H4 (cell line): ENCODE measurements around the gene NME8. TPM values are rescaled to one million over a fixed set of nuclear protein-coding genes. Genes with fewer than 3 reads are reported as not detected.
"Not testable (repeated sequence)": the region's sequence is repeated elsewhere in the genome, so short reads cannot be mapped to it uniquely, and the experiment has no call there.

ENCODE experiments used
- DNase-seq: peaks from one replicate; pipeline ENCODE4 v3.0.0-alpha.2; 2015; ENCODE audit warnings: low spot score
- total RNA-seq: library from RNA; depleted of rRNA; stranded (reverse); fragments of >200 nt; shearing (Covaris generic); gene quantifications from 2 replicates; pipeline ENCODE4 v1.2.3, GENCODE V29; 2014; rRNA removed

Gene NME8, protein sequence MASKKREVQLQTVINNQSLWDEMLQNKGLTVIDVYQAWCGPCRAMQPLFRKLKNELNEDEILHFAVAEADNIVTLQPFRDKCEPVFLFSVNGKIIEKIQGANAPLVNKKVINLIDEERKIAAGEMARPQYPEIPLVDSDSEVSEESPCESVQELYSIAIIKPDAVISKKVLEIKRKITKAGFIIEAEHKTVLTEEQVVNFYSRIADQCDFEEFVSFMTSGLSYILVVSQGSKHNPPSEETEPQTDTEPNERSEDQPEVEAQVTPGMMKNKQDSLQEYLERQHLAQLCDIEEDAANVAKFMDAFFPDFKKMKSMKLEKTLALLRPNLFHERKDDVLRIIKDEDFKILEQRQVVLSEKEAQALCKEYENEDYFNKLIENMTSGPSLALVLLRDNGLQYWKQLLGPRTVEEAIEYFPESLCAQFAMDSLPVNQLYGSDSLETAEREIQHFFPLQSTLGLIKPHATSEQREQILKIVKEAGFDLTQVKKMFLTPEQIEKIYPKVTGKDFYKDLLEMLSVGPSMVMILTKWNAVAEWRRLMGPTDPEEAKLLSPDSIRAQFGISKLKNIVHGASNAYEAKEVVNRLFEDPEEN
- total RNA-seq = not detected in 2 replicates

DNA sequence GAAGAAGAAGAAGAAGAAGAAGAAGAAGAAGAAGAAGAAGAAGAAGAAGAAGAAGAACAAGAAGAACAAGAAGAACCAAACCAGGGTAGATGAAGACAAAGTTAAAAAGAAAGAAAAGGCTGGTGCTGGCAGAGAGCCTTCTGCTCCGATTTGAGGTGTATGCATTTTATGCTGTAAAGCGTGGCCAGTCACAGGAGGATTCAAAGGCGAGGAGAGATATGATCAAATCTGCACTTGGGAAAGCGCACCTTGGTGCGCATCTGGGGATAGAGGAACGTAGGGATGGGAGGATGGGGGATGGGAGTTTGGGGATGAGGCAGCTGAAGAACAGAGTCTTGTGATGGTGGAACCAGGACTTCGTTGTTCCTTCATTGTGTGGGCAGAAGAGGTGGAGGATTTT, at the start of gene NME8:
TSS of gene NME8 (plus strand) at position 301 of the 400 bp plus-strand sequence. CDS start 1,670 bp downstream, outside the sequence.
- DNase-seq = no peak

DNA sequence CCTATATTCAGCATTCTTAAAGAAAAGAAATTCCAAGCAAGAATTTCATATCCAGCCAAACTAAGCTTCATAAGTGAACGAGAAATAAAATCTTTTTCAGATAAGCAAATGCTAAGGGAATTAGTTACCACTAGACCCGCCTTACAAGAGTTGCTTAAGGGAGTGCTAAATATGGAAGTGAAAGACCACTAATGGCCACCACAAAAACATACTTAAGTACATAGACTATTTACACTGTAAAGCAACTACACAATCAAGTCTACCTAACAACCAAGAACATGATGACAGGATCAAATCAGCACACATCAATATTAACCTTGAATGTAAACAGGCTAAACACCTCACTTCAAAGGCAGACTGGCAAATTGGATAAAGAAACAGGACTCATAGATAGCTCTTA, 42.2 kb upstream of the NME8 start:
- DNase-seq = no peak

DNA sequence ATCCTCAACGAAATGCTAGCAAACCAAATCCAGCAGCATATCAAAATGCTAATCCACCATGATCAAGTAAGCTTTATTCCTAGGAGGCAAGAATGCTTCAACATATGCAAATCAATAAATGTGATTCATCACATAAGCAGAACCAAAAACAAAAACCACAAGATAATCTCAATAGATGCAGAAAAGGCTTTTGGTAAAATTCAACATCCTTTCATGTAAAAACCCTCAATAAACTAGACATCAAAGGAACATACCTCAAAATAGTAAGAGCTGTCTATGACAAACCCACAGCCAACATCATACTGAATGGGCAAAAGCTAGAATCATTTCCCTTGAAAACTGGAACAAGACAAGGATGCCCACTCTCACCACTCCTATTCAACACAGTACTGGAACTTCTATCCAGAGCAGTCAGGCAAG, 36.2 kb upstream of the NME8 start:
- DNase-seq = not testable (repeated sequence)

DNA sequence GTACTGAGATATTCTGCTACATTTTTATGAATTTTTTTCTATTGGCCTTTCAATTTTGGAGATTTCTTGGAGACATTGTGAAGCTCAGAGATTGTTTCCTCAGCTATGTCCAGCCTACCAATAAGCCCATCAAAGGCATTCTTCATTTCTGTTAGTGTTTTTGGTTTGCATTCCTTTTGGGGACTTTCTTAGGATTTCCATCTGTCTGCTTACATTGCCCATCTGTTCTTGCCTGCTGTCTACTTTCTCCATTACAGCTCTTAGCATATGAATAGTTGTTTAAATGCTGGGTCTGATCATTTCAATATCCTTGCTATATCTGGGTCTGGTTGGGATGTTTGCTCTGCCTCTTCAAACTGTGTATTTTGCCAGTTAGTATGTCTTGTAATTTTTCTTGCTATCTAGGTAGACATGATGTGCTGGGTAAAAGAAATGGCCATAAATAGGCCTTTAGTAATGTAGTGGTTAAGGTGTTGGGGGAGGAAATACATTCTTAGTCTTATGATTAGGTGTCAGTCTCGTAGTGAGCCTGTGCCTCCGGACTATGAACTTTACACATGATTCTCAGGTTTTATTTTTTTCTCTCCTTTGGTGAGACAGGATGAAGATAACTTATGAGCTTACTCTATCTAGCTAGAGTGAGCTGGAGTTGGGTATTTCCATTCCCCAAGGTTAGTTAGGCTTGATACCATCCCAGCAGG, 32.6 kb upstream of the NME8 start:
- no peak for DNase-seq

DNA sequence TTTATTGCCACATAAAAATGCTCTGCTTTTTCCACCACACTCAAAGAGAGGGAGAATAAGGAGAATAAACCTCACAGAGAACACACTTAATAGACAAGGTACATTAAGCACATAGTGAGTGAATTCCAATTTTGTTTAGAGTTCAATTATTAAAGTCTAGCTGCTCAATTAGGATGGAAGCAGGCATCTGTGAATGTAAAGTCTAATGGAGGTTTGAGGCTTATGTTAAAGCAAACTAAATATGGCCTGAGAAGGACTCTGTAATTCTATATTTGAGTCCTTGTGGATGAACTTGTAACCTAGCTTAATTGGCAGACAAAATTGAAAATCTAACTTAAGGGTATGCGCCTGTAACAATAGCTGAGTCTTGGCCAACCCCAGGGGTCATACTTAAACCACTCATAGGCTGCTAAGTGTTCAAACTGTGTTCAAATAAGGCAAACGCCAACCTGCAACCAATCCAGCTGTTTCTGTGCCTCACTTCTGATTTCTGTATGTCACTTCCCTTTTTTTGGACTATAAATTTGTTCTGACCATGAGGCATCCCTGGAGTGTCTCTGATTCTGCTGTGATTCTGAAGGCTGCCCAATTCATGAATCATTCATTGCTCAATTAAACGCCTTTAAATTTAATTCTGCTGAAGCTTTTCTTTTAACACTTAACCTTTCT, 31.3 kb upstream of the NME8 start:
- no peak for DNase-seq

DNA sequence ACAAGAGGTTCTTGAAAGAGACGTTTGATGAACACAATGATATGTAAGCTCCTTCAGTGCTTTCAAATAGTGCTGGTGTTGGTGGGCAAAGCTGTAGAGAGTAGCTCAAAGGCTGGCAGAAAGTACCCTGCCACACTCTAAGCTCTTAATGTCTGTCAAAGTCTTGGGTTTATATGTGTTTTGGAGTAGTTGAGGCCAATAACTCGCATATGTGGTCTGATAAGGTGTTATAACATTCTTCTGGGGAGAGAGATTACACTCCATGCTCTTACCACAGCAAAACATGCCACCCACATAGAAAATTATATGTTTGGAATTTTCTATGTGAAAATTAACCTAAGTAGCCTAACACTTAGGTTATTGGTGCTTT, 30.8 kb upstream of the NME8 start:
- DNase-seq = no peak

DNA sequence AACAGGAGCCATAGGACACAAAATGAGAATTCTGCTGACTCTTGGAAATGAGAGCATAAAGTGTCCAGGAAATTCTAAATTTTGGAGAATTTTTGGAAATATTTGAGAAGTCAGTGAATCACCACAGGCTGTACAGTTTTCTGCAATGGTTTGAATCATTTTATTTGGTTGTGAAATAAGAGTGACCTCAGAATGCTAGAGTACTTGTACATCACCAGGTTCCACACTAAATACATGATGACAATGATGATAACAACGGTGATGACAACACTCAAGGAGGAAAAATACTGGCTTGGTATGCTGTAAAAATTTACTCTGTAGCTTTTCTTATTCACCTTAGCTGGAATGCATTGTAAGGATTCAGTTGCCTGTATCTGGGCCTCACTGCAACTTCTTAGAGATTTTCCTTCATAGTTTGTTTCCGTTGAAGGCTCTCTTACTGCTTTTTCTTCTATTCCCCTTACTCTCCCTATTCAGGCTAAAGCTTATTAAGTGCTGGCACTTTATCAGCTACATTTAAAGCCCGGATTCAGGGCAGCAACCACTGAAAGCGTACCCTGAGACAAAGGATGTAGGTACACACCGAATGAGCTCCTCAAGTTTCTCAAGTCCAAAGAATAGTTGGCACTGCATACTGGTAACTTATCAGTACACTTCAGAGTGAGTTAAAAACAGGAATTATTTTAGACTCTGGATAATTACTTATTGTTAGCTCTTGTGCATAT, 30.2 kb upstream of the NME8 start:
- DNase-seq = no peak

DNA sequence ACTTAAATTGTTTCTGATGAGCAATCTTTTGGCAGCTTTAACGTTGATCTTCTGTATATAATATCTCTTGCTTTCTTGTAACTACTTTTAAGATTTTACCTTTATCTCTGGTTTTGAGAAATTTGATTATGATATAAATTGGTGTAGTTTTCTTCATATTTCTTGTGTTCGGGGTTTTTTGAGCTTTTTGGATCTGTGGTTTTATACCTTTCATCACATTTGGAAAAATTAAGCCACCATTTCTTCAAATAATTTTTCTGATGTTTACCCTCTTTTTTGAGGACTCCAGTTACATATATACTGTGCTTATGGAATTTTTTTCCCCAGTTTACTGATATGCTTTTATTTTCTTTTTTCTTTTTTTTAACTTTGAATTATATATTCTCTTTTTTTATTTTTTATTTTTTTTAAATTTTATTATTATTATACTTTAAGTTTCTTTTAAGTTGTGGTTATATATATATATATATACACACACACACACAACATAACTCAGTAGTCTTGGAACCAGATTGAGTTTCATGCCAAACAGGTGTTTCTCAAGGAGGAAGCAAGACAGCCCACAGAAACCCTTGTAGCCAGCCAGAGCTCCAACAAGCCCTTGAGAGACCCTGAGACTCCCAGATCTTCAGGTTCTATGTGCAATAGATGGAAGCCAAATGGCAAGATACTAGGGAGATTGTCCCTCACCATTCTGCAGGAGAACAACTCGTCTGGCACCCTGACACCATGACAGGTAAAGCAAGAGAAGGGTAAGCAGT, 27.5 kb upstream of the NME8 start:
- DNase-seq = no peak

DNA sequence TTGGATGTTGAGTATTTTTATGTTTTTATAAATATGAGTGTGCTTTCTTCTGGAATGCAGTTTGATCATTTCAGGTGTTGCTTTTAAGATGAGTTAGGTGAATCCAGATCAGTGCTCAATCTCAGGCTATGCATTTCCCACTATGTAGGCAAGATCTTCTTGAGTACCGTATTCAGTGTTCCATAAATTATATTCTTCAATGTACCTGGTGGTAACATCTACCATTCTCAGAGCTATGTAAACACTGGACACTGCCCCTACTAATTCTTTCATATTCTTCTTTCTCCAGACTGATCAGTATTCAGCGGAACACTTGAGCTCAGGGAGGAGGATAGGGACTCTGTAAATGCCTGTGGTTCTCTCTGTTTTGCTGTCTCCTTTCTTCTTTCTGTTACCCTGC, 25.5 kb upstream of the NME8 start:
- DNase-seq = no peak

DNA sequence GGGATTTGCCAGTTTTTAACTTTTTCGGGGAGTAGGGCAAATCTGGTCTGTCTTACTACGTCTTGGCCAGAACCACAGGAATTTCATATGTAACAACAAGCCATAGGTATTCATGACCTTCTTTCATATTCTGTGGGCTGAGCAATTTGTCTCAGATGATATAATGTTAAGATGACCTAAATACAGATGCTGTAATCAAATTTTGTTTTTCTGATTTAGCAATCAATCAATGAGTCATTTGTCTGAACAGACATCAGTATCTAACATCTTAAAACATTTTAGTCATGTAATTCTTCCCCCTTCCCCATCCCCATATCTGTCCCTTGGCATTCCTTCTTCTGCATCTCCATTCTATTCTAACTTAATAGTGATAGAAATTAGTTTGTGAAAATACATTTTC, 24.8 kb upstream of the NME8 start:
- no peak for DNase-seq

DNA sequence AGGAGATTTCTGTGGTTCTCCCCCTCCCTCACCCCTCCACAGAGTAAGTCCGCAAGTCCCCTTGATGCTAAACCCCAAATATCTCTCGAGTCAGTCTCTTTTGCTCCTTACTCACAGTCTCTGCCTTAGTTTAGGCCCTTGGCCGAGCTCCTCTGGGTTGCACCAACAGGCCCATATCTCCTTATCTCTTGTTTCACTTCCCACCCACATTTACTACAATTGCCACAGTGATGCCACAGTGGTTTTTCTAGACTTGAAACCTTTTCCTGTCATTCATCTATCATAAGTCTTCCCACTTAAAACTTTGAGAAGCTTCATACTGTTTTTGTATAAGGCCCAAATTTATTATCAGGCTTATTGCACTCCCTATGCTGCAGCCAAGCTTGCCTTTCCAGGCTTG, 23.4 kb upstream of the NME8 start:
- DNase-seq = no peak

DNA sequence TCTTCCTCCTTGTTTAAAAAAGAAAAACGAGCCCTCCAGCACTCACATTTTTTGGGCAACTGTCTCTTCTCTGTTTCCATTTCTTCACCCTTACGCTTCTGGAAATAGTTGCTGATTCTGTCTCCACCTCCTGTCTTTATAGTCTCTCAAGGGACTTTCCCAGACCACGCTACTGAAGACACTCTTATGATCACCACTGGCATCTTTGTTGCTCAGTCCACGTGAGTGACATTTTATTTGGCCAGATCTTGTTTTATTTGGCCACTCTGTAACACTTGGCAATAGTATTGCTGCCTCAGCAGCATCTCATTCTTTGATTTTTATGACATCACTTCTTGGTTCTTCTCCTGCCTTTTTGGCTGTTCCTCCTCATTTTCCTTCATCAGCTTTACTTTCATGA, 21.6 kb upstream of the NME8 start:
- DNase-seq = no peak

DNA sequence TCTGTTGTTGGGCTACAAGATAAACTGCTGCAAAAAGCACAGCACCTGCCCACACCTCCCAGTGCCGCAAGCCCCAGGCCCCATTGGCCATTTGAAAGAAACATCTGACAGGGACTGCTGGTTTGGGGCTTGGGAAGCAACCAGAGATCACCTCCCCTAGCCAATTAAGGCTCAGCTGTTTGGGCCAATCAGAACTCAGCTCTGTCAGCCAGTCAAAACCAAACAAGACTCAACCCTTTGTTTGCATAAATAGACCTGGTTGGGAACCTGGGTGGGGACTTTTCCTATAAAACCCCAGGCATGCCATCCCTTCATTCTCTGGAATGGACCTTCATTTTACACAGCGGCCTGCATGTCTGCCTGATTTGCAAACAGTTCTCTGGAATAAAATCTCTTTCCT, 17.2 kb upstream of the NME8 start:
- DNase-seq = no peak

DNA sequence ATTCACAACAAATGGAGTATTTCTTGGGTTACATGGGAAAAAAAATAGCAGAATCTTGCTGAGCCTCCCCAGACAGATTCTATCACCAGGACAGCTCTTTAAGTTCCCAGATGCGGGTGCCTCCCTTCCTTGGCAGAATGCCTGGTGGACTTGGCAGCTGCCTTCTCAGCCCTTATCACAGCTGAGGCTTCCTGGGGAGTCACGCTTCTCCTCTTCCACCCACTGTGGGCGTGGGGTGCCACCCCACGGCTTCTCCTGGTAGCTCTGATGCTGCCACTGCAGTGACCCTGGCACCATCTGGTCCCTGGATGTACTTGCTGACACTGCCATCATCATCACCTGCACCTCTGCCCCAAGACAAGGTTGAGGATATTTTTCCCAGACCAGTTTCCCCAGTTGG, 16.2 kb upstream of the NME8 start:
- DNase-seq = peak; percentile 89

DNA sequence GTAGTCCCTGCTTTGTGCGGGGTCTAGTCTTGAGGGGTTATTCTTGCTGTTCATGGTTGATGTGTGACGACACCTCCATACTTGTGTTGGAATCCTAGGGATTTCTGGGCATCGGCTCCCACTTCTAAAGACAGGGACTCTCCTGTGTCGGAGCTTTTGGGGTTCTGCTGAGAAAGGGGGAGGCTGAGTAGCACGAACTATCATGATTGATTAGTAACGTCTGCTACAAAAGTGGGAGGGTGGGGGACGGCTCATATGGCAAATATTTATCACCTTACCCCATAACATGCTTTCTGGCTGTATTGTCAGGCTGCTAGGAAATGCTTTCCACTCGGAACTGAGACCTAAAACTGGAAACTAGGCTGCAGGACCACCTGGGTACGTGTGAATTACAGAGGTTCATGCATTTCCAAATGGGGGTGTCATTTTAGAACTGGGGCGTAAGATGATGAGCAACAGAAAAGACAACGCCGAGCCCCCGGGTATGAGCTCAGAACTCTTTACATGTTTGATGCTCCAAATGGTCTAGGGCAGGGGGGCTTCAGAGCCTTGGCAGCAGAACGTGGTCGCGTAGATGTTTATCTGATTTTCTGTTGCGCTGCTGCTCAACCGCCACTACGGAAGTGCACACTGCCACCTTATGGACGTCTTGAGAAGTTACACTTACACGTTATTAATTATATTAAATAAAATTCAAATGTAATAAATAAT, 15.1 kb upstream of the NME8 start:
- DNase-seq = peak; percentile 76

DNA sequence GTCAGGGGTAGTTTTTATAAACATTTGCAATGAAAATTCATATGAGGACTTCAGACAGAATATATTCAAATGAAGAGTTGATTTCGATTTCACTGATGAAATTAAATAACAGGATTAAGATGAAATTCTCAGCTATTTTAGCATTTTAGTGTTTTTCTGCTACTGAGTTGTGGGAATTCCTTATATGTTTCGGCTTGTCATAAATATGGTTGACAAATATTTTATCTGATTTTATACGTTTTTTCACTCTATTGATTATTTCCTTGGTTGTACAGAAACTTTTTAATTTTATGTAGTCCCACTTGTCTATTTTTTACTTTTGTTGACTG, 14.6 kb upstream of the NME8 start:
- DNase-seq = no peak

DNA sequence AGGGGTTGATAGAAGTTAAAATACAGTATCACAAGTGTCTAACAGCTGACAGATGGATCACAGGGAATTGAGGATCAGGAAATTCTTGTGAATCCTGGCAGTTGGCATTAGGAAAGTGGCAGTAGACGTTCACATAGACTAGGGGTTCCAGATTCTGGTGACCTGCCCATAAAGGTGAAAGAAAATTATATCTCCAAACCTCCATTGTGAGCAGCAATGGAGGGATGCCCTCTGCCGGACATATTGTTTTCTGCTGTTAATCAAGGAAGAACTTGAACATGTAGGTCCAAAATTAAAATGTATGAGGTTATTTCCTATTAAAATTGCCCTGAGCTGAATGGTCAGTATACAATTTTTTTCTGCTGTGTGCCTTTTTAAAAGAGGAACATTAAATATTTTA, 5.1 kb downstream of the NME8 start:
- no peak for DNase-seq

DNA sequence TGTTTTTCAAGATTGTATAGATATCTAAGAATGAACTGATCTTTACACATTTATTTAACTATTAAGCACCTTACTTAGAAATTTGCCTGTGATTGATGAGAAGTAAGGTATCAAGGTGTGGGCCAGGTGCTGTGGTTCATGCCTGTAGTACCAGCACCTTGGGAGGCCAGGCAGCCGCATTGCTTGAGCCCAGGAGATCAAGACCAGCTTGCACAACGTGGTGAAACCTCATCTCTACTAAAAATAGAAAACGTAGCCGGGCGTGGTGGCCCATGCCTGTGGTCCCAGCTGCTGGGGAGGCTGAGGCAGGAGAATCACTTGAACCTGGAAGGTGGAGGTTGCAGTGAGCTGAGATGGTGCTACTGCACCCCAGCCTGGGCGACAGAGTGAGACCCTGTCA, 33.7 kb downstream of the NME8 start:
- no peak for DNase-seq

DNA sequence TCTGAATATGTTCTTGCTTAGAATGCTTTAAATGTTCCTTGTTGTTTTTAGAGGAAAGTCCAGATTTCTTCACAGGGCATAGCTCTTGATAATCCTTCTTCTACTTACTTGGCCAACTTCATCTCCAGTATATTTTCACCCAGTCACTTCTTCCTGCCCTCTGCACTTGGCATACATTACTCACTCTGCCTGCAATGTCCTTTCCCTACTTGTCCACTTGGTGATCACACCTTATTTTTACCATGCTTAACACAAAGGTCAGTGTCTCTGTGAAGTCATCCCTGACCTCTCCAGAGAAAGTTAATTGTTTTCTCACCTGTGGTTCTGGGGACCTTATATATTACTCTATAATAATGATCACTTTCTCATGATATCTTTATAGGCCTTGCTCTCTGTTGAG, 45.0 kb downstream of the NME8 start:
- DNase-seq = no peak

DNA sequence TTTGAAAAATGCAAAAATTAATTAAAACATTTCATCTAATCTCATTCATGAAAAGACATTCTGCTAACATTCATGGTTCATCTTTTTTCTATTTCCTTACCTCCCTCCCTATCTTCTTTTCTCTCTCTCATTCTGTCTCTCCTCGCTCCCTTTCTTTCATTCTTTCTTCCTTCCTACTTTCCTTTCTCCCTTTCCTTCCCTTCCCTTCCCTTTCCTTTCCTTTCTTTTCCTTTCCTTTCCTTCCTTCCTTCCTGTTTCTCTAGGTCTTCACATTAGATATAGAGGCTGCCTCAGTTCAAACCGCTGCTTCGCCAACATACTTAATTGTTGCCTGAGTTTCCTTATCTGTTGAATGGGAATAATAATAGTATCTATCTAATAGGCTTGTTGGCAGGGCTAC, 46.3 kb downstream of the NME8 start:
- DNase-seq = no peak
